Smooth muscle cell (in vitro differentiated cells): ENCODE data around the gene PIGN. TPM values are rescaled to one million over a fixed set of nuclear protein-coding genes. Genes with fewer than 3 reads are reported as not detected.

Experiments
- DNase-seq: peaks from one replicate; lab custom pipeline; 2025; ENCODE audit not compliant: unreplicated experiment; lab: John Stamatoyannopoulos, UW
- H2AFZ ChIP-seq: fragments of 200-600 bp; sonication (generic); 2 replicates; pipeline ENCODE4 v1.6.0; 2016; ENCODE audit warnings: antibody characterized with exemption, low read depth, mild to moderate bottlenecking
- H3F3A ChIP-seq: fragments of 200-600 bp; sonication (generic); 2 replicates; pipeline ENCODE4 v1.6.0; 2017; ENCODE audit warnings: antibody characterized with exemption, low read depth
- H3K27ac ChIP-seq: fragments of 200-600 bp; sonication (generic); 2 replicates; pipeline ENCODE4 v1.5.1; 2016; ENCODE audit warnings: low read depth, mild to moderate bottlenecking
- H3K27me3 ChIP-seq: fragments of 200-600 bp; sonication (generic); 2 replicates; pipeline ENCODE4 v1.6.1; 2016; ENCODE audit warnings: low read depth, mild to moderate bottlenecking
- H3K36me3 ChIP-seq: fragments of 200-600 bp; sonication (generic); 2 replicates; pipeline ENCODE4 v1.5.1; 2016; ENCODE audit warnings: low read depth
- H3K4me1 ChIP-seq: fragments of 200-600 bp; sonication (generic); 2 replicates; pipeline ENCODE4 v1.5.1; 2016; ENCODE audit warnings: low read depth
- H3K4me2 ChIP-seq: fragments of 200-600 bp; sonication (generic); 2 replicates; pipeline ENCODE4 v1.6.0; 2016; ENCODE audit warnings: mild to moderate bottlenecking
- H3K4me3 ChIP-seq: fragments of 200-600 bp; sonication (generic); 2 replicates; pipeline ENCODE4 v1.5.1; 2016; ENCODE audit warnings: mild to moderate bottlenecking
- H3K79me2 ChIP-seq: fragments of 200-600 bp; sonication (generic); 2 replicates; pipeline ENCODE4 v1.6.0; 2016; ENCODE audit warnings: low read depth, mild to moderate bottlenecking
- H3K9ac ChIP-seq: fragments of 200-600 bp; sonication (generic); 2 replicates; pipeline ENCODE4 v1.6.0; 2016; ENCODE audit warnings: low read depth
- H3K9me3 ChIP-seq: fragments of 200-600 bp; sonication (generic); replicated peaks from 2 replicates; pipeline ENCODE4 v1.5.1; 2016; ENCODE audit warnings: low read depth
- H4K20me1 ChIP-seq: fragments of 200-600 bp; sonication (generic); 2 replicates; pipeline ENCODE4 v1.6.0; 2016; ENCODE audit warnings: low read depth
- WGBS: methylation state at CpG from one replicate; pipeline ENCODE4 v1.1.7; 2016; ENCODE audit warnings: low lambda C conversion rate; 5-methylcytosine and 5-hydroxymethylcytosine counted together
- polyA plus RNA-seq: library from polyadenylated mRNA; unstranded; fragments of >200 nt; fragmentation: Nextera tagmentation; extraction: Ambion mirVana; gene quantifications from 2 replicates; pipeline ENCODE4 v1.2.1, GENCODE V29; 2016
- total RNA-seq: library from RNA; depleted of rRNA; stranded (reverse); fragments of >200 nt; gene quantifications from 2 replicates; pipeline ENCODE4 v1.2.3, GENCODE V29; 2014
- TF ChIP-seq, protein P1 (sequence below): fragments of 200-600 bp; sonication (generic); IDR thresholded peaks from 2 replicates; pipeline ENCODE4 v1.5.1; 2017; ENCODE audit warnings: borderline replicate concordance, mild to moderate bottlenecking, antibody characterized with exemption; ENCODE audit not compliant: insufficient read depth, poor library complexity, severe bottlenecking

The PIGN gene
- total and polyA plus RNA-seq, 2 experiments from 2014 or later, result 14.3 to 31.8 TPM

- H3K9me3 ChIP-seq, result no peaks in the 10 kb centered on the region
- no peaks in the 10 kb centered on the region for H3K36me3 ChIP-seq
- WGBS, result 90% methylated on average over 1 of the region's 1 CpG
- H3F3A ChIP-seq, result peaks cover 5% of the 10 kb centered on the region
- no peak overlapping the region for H3K9ac ChIP-seq
- TF ChIP-seq, protein P1, sequence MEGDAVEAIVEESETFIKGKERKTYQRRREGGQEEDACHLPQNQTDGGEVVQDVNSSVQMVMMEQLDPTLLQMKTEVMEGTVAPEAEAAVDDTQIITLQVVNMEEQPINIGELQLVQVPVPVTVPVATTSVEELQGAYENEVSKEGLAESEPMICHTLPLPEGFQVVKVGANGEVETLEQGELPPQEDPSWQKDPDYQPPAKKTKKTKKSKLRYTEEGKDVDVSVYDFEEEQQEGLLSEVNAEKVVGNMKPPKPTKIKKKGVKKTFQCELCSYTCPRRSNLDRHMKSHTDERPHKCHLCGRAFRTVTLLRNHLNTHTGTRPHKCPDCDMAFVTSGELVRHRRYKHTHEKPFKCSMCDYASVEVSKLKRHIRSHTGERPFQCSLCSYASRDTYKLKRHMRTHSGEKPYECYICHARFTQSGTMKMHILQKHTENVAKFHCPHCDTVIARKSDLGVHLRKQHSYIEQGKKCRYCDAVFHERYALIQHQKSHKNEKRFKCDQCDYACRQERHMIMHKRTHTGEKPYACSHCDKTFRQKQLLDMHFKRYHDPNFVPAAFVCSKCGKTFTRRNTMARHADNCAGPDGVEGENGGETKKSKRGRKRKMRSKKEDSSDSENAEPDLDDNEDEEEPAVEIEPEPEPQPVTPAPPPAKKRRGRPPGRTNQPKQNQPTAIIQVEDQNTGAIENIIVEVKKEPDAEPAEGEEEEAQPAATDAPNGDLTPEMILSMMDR, result no peak
- no peaks in the 10 kb centered on the region for H3K4me1 ChIP-seq
- no peak overlapping the region for H3K4me3 ChIP-seq
- DNase-seq, result no peak
- H3K27me3 ChIP-seq, result no peaks in the 10 kb centered on the region
- no peak overlapping the region for H3K27ac ChIP-seq
- no peaks in the 10 kb centered on the region for H3K79me2 ChIP-seq
- H3K4me2 ChIP-seq, result no peak overlapping the region
- H4K20me1 ChIP-seq, result no peaks in the 10 kb centered on the region
- no peak overlapping the region for H2AFZ ChIP-seq
These were observed 138.6 kb downstream of the PIGN start for GRCh38 chr18:62048279-62048678.

DNA sequence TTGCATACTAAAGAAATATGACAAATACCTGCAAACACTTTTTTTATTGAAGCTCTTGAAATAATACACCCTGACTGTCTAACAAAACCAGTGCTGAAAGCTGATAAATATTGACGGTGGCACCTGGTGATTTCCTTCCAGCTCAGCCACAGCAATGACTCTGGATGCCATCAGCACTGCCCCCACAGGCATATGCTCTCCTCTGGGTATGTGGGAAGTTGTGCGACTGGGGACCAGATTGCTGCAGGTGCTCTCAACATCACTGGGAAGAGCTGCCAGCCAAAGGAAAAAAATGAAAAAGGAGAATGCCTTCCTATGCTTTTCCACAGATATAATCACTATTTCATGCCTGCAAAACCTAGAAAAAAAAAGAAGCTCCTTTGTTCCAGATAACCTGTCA, 141.5 kb downstream of the PIGN start:
- Histone ChIP-seq H3K9me3 (no peaks in the 10 kb centered on the region), H3K27ac (no peak overlapping the region), H3K36me3 (no peaks in the 10 kb centered on the region), H3K4me2 (no peak overlapping the region), H3K4me1 (no peaks in the 10 kb centered on the region), H3K27me3 (no peaks in the 10 kb centered on the region), H2AFZ (no peak overlapping the region), H3F3A (peaks cover 5% of the 10 kb centered on the region), H3K79me2 (no peaks in the 10 kb centered on the region), H3K9ac (no peak overlapping the region), H3K4me3 (no peak overlapping the region), H4K20me1 (no peaks in the 10 kb centered on the region)
- DNase-seq, result no peak
- TF ChIP-seq, protein P1, result no peak
- WGBS, result 96% methylated on average over 2 of the region's 2 CpGs

DNA sequence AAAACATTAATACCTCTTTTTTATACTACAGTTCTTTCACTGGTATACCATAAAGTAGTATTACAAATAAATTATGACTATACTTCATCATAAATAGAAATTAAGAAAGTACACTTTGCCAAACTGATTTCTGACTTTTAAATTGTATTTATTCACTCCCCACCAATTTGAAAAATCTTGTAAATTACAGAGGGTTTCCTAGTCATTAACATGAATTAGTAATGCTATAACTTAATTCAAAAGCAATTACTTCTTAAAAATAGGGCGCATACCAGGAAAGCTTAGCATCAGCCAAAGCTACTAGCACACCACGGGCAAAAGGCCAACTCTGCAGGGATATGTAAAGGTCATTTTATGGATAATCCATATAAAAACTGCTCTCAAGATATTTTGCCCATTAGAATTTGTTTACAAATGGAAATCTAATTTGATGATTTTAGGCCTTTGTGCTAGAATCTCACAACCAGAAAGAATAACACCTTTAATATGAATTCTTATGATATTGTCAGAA, 142.3 kb downstream of the PIGN start:
- Histone ChIP-seq H3K9me3 (no peaks in the 10 kb centered on the region), H3K4me1 (no peaks in the 10 kb centered on the region), H3K36me3 (no peaks in the 10 kb centered on the region), H4K20me1 (no peaks in the 10 kb centered on the region), H3K79me2 (no peaks in the 10 kb centered on the region), H3K27ac (no peak overlapping the region), H3K4me2 (no peak overlapping the region), H3K9ac (no peak overlapping the region), H3K27me3 (no peaks in the 10 kb centered on the region), H3F3A (peaks cover 5% of the 10 kb centered on the region), H2AFZ (no peak overlapping the region), H3K4me3 (no peak overlapping the region)
- DNase-seq, result no peak
- 89% methylated on average over 2 of the region's 2 CpGs for WGBS
- TF ChIP-seq, protein P1, result no peak
